Hematopoietic multipotent progenitor cell treated with erythropoietin and hydrocortisone succinate and interleukin-3 and kit ligand, for 6 days (in vitro differentiated cells): ENCODE data around the gene HNRNPUL2.
A peak's percentile ranks its signal among the peaks of the same experiment; 100 is the strongest.
"Not testable (repeated sequence)": the region's sequence is repeated elsewhere in the genome, so short reads cannot be mapped to it uniquely, and the experiment has no call there.

ENCODE experiments used
- DNase-seq: peaks from one replicate; pipeline ENCODE4 v3.0.0-alpha.2; 2015

The HNRNPUL2 gene

DNA sequence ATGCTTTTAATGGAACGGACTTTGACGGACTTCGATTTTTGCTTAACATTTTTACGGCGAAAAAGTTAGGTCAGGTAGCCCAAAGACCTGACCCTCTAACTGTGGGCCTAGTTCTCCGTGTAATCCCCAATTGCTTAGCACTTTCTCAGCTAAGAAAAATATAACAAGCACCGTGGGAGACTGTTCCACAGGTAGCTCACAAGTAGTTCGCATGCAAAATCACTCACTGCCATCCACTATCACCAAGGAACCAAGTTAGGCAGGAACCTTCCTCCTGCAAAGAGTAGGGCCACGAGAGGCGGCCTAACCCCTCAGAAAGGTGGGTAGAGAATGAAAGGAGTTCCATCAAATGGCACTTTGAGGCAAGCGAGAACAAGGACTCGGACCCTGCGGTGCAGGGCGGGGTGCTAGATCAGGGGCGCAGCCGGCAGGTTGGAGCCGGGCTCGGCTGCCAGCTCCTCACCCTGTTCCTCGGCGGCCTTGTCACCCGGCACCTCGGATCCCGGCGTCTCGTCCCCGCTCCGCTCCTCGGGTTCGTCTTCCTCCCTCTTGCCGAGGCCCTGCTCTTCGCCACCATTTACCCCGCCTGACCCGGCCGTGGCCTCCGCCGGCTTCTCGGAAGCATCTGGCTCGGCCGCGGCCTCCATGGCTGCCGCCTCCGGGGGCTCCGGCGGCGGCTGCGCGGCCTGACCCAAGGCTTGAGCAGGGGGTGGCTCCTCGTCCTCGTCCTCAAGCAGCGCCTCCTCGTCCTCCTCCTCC lies 922 bp downstream of the HNRNPUL2 start:
- DNase-seq = peak; percentile 40

GRCh38 chr11:62725646-62726045 lies 1.6 kb downstream of the HNRNPUL2 start:
- peak; percentile 23 for DNase-seq

DNA sequence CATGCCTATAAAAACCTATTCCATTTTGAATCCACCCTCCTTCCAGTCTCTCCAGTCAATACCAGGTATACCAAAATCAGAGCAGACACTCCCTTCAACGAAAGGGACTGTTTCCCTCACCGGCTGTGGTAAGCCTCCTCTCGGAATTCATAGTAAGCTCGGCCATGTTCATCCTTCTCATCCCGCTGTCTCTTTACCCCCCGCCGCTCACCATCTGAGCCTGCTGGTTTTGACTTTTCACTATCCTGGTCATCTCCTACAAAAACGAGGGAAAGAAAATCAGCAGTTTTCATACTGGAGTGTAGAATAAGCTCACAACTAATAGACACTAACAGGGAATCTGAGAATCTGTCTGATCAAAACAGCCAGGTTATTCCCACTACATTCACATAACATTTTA lies 3.1 kb downstream of the HNRNPUL2 start:
- no peak for DNase-seq

- DNase-seq = peak; percentile 49
These were observed 5.3 kb downstream of the HNRNPUL2 start for GRCh38 chr11:62721994-62722393.

DNA sequence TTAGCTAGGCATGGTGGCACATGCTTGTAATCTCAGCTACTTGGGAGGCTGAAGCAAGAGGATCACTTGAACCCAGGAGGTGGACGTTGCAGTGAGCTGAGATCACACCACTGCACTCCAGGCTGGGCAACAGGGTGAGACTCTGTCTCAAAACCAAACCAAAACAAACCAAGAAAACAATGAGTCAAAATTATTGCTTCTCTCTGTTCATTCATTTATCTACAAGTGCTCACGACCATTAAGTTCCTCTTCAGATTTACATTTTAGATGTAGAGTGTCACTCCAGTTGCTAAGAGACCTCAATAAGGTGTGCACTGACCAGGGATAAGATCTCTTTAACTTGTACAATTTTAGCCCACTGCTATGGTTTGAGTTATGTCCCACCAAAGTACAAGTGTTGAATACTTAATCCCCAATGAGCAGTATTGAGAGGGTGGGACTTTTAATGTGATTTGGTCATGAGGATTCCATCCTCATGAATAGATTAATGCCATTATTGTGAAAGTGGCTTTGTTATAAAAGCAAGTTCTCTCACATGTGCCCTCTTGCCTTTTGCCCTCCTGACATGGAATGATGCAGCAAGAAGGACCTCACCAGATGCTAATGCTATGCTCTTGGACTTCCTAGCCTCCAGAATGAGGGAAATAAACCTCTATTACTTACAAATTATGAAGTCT lies 7.8 kb downstream of the HNRNPUL2 start:
- DNase-seq = no peak

DNA sequence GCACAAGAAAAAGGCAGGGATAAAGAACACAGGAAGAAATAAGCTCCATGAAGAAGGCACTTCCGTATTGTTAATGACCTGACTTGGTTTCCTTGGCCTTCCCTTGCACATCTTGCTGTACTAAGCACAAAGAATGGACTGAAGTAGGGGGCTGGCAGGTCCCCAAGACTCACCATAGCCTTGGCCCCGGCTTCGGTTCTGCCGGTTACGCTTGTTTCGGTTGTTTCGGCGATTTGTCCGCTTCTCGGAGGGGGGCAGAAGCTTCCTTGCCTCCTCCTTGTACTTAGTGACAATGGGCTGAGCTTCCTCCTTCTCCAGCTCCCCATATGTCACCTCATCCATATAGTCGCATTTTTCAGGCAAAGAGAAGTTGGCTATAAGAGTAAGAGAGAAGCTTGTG lies 10.4 kb downstream of the HNRNPUL2 start:
- DNase-seq = no peak

GRCh38 chr11:62716206-62716605 lies 11.1 kb downstream of the HNRNPUL2 start:
- DNase-seq = no peak

GRCh38 chr11:62715150-62716130 lies 11.8 kb downstream of the HNRNPUL2 start:
- no peak for DNase-seq

DNA sequence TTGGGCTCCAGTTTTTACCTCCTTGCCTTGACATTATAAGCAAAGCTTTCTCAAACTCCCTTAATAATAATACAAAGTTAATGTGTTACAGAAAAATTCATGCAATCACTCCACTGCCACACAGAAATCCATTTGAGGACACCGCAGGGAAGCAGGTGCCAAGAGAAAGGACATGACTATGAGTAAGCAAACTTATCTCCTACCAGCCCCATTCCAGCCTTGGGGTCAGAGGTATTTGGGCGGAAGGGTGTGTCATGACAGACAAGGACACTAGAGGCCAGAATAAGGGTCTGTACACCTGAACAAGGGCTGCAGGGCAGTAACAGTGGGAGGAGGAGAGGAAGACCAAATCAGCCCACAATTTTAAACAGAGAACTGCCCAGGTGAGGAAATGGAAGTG lies 13.9 kb downstream of the HNRNPUL2 start:
- DNase-seq = no peak

DNA sequence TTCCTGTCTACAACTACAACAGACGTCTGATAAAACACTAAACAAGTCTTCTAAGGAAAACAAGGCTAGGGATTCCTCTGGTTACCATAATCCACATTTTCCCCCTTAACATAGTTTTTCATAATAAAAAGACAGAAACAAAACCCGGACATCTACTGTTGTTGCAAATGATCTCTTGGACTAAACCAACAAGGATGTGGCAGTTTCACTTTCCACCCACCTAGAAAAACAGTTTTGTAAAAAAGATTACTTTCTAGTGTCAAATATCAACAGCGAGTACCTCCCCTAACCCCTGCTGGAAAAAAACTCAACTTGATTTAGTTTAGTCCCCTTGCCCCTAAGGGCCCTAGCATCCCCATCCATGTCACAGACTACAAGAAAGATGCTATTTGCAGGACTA lies 14.4 kb downstream of the HNRNPUL2 start:
- DNase-seq = no peak

DNA sequence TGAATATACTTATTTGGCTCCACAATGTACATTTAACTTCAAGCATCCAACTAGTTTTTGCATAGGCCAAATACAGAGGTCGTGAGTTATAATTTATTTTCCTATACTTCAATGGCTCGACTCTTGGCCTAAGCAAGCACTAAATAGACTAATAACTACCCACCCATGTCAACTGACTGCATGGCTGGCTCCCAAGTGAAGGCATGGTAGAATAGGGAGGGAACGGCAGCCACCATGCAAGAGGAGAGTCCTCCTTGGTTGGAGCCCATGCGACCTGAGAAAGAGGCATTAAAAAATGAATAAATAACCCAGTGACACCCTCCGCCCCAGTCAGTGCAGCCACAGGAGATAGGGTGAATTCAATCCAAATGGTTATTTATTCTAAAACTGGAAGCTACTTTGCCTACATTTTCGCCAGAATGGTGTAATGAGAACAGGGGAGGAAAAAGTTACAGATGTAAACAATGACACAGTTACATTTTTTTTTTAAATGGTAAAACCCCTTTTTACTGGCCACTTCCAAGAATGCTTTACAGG lies 14.9 kb downstream of the HNRNPUL2 start:
- DNase-seq = no peak

DNA sequence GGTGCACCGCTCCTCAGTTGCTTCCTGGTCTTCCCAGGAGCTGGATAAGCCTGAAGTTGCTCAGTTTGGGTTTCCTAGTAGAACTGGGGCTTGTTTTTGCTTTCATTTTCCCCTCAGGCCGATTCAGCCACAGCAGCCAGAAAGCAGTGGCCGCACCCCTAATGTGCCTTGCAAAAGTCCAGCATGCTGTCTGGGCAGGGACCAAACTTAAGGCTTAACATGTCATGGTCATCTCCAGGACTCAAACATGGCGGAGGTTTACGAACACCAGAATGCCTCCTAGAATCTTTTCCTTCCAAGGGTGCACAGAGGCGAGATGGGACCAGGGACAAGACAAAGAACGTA lies 17.3 kb downstream of the HNRNPUL2 start:
- peak; percentile 57 for DNase-seq

GRCh38 chr11:62709247-62710000 lies 17.8 kb downstream of the HNRNPUL2 start:
- DNase-seq = peak; percentile 100

DNA sequence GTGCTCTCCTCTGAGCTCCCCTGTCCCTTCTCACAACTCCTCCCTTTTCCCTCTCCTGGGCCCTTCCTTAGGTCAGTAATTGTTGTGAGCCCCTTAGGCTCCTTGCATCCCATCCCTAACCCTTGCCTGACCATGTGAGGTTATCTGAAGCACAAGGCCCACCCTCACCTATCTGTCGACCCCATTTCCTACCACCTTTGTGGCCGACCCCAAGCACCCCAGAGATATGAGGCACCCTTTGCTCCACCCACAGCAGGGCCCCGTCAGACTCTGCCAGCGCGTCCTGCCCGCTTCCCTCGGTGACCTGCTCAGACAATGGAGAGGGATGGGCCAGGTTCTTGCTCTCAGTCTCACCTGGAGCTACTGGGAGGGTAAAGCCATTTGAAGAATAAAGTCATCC lies 18.5 kb downstream of the HNRNPUL2 start:
- DNase-seq = peak; percentile 63

- peak; percentile 72 for DNase-seq
These were observed 18.9 kb downstream of the HNRNPUL2 start for GRCh38 chr11:62708392-62708791.

- peak; percentile 24 for DNase-seq
These were observed 19.9 kb downstream of the HNRNPUL2 start, which contains the start of the genes BSCL2 and GNG3 for GRCh38 chr11:62707277-62707861. Gene BSCL2, minus strand, starts transcription at chr11:62707424. Its CDS starts 229 bp downstream, at chr11:62707195. Gene GNG3, plus strand, starts transcription at chr11:62707676. Its CDS starts 620 bp downstream, at chr11:62708296.

GRCh38 chr11:62706850-62707247 lies 20.4 kb downstream of the HNRNPUL2 start:
- DNase-seq = no peak

DNA sequence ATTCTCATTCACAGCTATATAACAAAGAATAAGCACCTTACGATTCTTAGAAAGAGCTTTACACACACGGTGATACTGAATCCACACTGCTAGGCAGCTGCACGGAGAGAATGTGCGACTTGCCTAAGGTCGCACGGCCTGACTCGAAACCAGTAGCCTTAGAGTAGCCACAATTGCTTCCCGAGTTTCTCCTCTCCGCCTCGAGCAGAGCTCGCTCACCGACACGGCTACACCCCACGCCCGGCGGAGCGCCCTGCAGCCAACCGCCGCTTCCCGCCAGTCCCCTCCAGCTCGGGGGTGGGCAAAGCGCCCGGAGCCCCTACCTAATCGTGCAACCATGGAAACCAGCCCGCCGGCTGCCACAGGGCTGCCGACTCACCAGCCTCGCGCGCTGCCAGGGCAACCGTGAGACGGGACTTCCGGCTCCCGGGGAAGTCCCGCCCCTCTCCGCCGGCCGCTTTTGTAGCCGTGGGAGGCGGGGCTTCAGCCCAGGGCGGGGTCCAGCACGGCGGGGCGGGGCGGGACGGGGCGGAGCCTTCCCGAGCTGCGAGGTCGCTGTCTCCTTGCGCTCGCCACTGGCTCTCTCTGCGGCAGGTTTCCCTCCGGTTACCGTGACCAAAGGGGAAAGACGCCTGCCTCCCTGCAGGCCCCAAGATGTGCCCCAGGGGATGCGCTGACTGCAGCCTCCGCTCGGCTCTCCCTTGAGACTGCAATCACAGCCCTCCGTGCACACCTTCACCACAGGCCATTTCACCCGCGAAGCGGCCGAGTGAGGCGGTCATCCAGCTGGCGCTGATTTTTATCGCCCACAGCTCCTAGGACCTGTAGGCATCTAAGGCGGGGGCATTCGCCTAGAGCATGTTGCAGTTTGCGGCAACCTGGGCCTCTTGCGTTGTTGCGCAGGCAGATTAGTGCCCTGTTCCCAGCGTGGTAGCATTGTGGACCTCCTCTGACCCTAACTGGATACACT lies 21.1 kb downstream of the HNRNPUL2 start:
- DNase-seq = peak; percentile 98

DNA sequence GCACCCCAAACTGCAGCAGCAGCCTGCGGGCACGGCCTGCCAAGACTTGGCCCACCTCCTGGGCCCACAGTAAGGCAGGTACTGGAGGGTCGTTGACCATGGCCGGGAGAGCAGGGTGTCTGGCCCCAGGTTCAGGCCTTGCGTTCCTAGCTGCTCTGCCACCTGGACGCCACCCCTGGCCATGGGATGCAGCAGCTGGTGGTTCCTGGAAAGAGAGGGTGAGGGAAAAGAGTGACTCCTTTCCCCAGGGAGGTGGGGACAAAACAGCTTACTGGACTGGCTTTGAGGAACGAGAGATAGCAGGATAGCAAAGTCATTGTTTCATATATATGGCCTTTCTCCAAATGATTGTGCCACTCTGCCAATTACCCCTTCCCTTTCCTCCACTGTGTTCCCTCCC lies 21.8 kb downstream of the HNRNPUL2 start:
- peak; percentile 63 for DNase-seq

DNA sequence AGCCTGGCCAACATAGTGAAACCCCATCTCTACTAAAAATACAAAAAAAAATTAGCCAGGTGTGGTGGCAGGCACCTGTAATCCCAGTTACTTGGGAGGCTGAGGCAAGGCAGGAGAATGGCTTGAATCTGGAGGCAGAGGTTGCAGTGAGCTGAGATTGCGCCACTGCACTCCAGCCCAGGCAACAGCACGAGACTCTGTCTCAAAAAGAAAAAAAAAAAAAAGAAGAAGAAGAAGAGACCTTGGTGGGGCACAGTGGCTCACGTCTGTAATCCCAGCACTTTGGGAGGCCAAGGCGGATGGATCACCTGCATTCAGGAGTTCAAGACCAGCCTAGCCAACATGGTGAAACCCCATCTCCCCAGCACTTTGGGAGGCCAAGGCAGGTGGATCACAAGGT lies 23.3 kb downstream of the HNRNPUL2 start:
- not testable (repeated sequence) for DNase-seq
